Aorta (tissue), 5 donors: ENCODE measurements around the gene FAM222A. TPM values are rescaled to one million over a fixed set of nuclear protein-coding genes. Genes with fewer than 3 reads are reported as not detected.
A peak's percentile ranks its signal among the peaks of the same experiment; 100 is the strongest.

Experiments used
- ATAC-seq: fragments of 200-7000 bp; cut with Tn5 transposase; one replicate; pipeline ENCODE4 v1.9.1; 2022; ENCODE audit warnings: moderate library complexity; ENCODE audit not compliant: low FRiP score
- DNase-seq, 2 donors: peaks; one replicate each; pipeline ENCODE4 v3.0.0-alpha.2; 2020
- H3K27ac ChIP-seq, 2 donors: one replicate each; pipeline ENCODE4 v1.5.1; 2013; ENCODE audit warnings: low read length in 2 of 2, mild to moderate bottlenecking in 2 of 2, moderate library complexity in 2 of 2, control low read depth in 1 of 2, inconsistent platforms in 1 of 2, low read depth in 1 of 2
- H3K27me3 ChIP-seq, 2 donors: one replicate each; pipeline ENCODE4 v1.6.1; 2013; ENCODE audit warnings: control low read depth in 1 of 2, low read length in 1 of 2, mild to moderate bottlenecking in 1 of 2, moderate library complexity in 1 of 2; ENCODE audit not compliant: insufficient read depth in 2 of 2, control insufficient read depth in 1 of 2
- H3K36me3 ChIP-seq, 2 donors: one replicate each; pipeline ENCODE4 v1.6.1; 2013; ENCODE audit warnings: control low read depth in 1 of 2, low read length in 1 of 2, mild to moderate bottlenecking in 1 of 2; ENCODE audit not compliant: insufficient read depth in 2 of 2, control insufficient read depth in 1 of 2
- H3K4me1 ChIP-seq, 2 donors: one replicate each; pipeline ENCODE4 v1.6.1; 2013; ENCODE audit warnings: low read length in 2 of 2, control low read depth in 1 of 2, mild to moderate bottlenecking in 1 of 2, moderate library complexity in 1 of 2; ENCODE audit not compliant: insufficient read depth in 2 of 2, control insufficient read depth in 1 of 2
- H3K4me3 ChIP-seq, 2 donors: one replicate each; pipeline ENCODE4 v1.5.1; 2013; ENCODE audit warnings: low read length in 2 of 2, control low read depth in 1 of 2, mild to moderate bottlenecking in 1 of 2
- H3K9me3 ChIP-seq: one replicate; pipeline ENCODE4 v1.6.1; 2013; ENCODE audit warnings: mild to moderate bottlenecking, low read length; ENCODE audit not compliant: control insufficient read depth
- WGBS, 2 donors: extraction: QIAGEN DNeasy Blood & Tissue Kit; methylation state at CpG; one replicate each; pipeline ENCODE4 v1.1.7; 2013; 5-methylcytosine and 5-hydroxymethylcytosine counted together
- intact Hi-C, 2 donors: fragments of 100-400 bp; cut with DNase I; formaldehyde crosslinking; loops; one replicate each; pipeline versions ENCODE4 v1.14.2 to v1.15.0; 2022
- polyA plus RNA-seq, 2 donors: library from polyadenylated mRNA; stranded (reverse); fragments of 200-250 nt; gene quantifications; one replicate each; pipeline ENCODE4 v1.2.3, GENCODE V29; 2013
- total RNA-seq, 2 donors: library from RNA; stranded (reverse); fragmentation: NEBNext Ultra II Directional; extraction: Animal tissue kit (Norgen Biotek cat#: 25700); gene quantifications; one replicate each; pipeline ENCODE4 v1.2.1, GENCODE V29; 2021
- donor health status: healthy with polysubstance abuse.
- donor health status: Bipolar disorder and iron deficiency.
- donor health status: DM: no; HTN: no; CAD: no.
- donor health status: DM: no; HTN: no; CAD: no.
- donor health status: DM: yes; HTN: yes; CAD: no.

Gene FAM222A
- total and polyA plus RNA-seq, 4 donors, result 0.25 to 0.52 (median 0.38) TPM

GRCh38 chr12:109706747-109707469, 6.7 kb upstream of the FAM222A start:
- H3K27me3 ChIP-seq, result no peaks in the 10 kb centered on the region
- DNase-seq, result no peak
- WGBS, 2 donors, result 55 to 64% methylated on average over 10 of the region's 10 CpGs
- no peaks in the 10 kb centered on the region for H3K4me1 ChIP-seq
- no peak overlapping the region for H3K4me3 ChIP-seq
- ATAC-seq, result no peak
- intact Hi-C loops, result no loop called here
- peaks cover 3% of the 10 kb centered on the region for H3K9me3 ChIP-seq
- no peaks in the 10 kb centered on the region for H3K36me3 ChIP-seq
- no peak overlapping the region for H3K27ac ChIP-seq

GRCh38 chr12:109707470-109707821, 6.2 kb upstream of the FAM222A start:
- no peaks in the 10 kb centered on the region for H3K4me1 ChIP-seq
- H3K27ac ChIP-seq, result no peak overlapping the region
- 63 to 64% methylated on average over 4 of the region's 4 CpGs for WGBS, 2 donors
- ATAC-seq (no peak), DNase-seq (no peak)
- H3K4me3 ChIP-seq, result no peak overlapping the region
- no peaks in the 10 kb centered on the region for H3K27me3 ChIP-seq
- peaks cover 1% of the 10 kb centered on the region for H3K9me3 ChIP-seq
- intact Hi-C loops, result no loop called here
- no peaks in the 10 kb centered on the region for H3K36me3 ChIP-seq

DNA sequence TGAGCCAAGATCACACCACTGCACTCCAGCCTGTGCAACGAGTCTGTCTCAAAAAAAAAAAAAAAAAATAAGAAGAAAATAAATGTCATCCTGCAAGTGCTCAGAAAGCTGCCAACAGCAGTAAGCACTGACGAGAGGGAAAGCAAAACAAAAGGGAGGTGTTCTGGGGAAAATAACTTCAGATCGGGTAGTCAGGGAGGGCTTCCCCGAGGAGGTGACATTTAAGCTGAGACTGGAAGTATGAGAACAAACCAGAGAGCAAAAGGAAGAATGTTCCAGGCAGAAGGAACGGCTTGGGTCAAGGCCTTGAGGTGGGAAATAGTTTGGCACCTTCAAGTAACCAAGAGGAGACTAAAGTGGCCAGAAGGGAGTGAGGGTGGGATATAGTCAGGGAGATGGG, 4.7 kb upstream of the FAM222A start:
- DNase-seq, result no peak
- Histone ChIP-seq H3K9me3 (no peaks in the 10 kb centered on the region), H3K4me1 (no peaks in the 10 kb centered on the region), H3K27ac (no peak overlapping the region), H3K27me3 (no peaks in the 10 kb centered on the region), H3K36me3 (no peaks in the 10 kb centered on the region), H3K4me3 (no peak overlapping the region)
- intact Hi-C loops, result no loop called here
- no peak for ATAC-seq
- 45 to 46% methylated on average over 5 of the region's 5 CpGs for WGBS, 2 donors

DNA sequence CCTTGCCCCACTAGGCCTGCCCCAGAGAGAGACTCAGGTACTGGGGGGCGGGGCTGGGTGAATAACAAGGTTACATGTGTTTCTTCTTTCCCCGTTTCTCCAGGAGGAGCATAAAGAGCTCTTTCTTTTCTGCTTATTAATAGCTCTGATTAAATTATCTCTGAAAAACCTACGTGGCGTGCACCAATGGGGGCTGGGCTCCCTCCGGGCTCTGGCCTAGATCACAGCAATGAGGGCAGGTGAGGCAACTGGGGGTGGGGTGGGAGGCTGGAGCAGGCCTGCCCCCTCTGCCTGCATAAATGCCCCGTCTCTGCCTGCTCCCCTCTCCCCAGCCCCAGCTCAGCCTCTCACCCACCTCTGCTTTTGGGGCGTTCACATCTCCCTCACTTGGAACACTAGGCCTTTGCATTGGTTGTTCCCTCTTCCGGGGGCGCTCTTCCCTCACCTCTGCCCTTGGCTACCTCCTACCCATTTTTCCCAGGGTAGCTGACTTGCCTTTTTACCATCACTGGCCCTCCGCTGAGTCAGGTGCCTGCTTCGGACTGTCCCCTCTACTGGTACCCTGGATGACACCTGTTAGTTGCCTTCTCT, 4.1 kb upstream of the FAM222A start:
- no peak for DNase-seq
- Histone ChIP-seq H3K27ac (no peak overlapping the region), H3K27me3 (no peaks in the 10 kb centered on the region), H3K4me1 (no peaks in the 10 kb centered on the region), H3K36me3 (no peaks in the 10 kb centered on the region), H3K9me3 (no peaks in the 10 kb centered on the region), H3K4me3 (no peak overlapping the region)
- intact Hi-C loops, result no loop called here
- WGBS, 2 donors, result 82 to 86% methylated on average over 11 of the region's 11 CpGs
- ATAC-seq, result no peak

- Histone ChIP-seq H3K9me3 (no peaks in the 10 kb centered on the region), H3K4me1 (no peaks in the 10 kb centered on the region), H3K4me3 (no peak overlapping the region), H3K36me3 (no peaks in the 10 kb centered on the region), H3K27ac (no peak overlapping the region), H3K27me3 (no peaks in the 10 kb centered on the region)
- ATAC-seq (no peak), DNase-seq (no peak)
- intact Hi-C loops, result no loop called here
- 70 to 74% methylated on average over 5 of the region's 5 CpGs for WGBS, 2 donors
Measured at GRCh38 chr12:109710205-109710746, 3.3 kb upstream of the FAM222A start.

DNA sequence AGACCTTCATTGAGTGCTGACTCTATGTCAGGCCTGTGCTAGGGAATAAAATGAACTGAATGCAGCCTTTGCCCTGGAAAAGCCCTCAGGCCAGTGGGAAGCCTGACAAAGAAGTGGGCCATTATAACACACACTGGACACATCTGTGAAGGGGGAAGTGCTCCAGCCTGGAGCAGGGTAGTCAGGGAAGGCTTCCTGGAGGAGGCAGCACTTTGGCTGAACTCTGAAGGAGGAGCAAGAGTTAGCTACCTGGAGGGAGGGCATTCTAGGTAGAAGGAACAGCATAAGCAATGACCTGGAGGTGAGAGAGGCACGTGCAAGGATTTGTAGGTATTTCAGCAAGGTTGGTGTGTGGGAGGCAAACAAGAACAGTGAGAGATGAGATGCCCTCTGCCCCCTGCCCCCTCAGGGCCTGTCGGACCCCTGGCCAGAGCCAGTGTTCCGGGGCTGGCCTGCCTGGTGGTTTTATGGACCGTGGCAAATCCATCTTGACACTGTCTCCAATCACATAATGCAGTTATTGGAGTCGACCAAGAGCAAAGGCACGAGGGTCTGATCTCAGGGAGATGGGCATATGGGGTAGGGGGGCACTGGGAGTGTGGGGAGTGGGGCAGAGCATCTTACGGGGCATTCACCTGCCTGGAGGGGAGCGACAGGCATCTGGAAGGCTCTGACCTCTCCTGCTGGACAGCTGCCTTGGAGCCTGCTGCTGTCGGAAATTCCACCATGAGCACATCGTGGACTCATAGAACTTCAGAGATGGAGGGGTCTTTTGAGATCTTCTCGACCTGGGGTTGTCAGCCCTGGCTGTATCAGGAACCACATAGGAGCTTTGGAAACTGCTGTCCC, 2.7 kb upstream of the FAM222A start:
- WGBS, 2 donors, result 44 to 47% methylated on average over 11 of the region's 11 CpGs
- H3K4me3 ChIP-seq, result no peak overlapping the region
- DNase-seq (no peak), ATAC-seq (no peak)
- H3K27ac ChIP-seq, result no peak overlapping the region
- H3K9me3 ChIP-seq, result no peaks in the 10 kb centered on the region
- no peaks in the 10 kb centered on the region for H3K4me1 ChIP-seq
- intact Hi-C loops, result no loop called here
- H3K27me3 ChIP-seq, result no peaks in the 10 kb centered on the region
- H3K36me3 ChIP-seq, result no peaks in the 10 kb centered on the region

DNA sequence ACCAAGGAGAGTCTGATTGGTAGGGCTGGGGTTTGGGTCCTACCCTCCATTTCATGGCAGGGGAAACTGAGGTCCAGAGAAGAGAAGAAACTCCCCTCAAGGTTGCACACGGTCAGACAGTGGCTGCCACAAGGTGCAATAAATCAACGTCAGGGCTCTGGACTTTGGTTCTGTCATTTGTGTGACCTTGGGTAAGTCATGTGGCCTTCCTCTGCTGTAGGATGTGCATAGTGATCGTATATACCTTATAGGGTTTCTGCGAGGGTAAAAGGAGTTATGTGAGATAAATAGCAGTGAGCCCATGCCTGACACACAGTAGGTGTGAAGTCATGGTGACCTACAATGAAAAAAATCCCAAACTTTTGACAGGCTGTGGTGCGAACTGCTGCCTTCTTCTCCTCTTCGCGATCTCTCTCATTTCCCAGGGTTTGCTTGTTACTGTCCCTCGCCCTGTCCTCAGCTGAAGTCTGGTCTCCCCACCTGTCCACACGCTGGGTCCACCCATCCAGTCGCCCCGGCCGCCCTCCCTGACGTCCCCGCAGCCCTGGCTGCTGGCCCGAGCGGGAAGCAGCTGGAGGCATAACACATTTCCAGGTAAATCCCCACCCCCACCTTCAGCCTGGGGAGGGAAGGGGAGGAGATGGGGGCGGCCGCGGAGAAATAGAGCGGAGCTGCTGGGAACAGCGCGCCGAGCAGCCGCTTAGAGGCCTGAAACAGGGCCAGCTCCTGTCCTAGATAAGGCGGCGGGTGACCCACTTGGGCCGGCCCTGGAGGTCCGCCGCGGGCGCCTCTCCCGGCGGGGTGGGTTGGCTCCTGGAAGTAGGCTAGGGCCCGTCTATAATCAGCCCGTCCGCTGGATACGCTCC, 1.8 kb upstream of the FAM222A start:
- Histone ChIP-seq H3K9me3 (no peaks in the 10 kb centered on the region), H3K27ac (no peak overlapping the region), H3K36me3 (no peaks in the 10 kb centered on the region), H3K4me1 (no peaks in the 10 kb centered on the region), H3K27me3 (no peaks in the 10 kb centered on the region), H3K4me3 (no peak overlapping the region)
- 11 to 12% methylated on average over 36 to 37 of the region's 37 CpGs for WGBS, 2 donors
- peak in 1 of 2 donors; percentile 77 for DNase-seq
- intact Hi-C loops, result no loop called here
- ATAC-seq, result no peak
